ENCODE data around the gene TEKTIP1.

DNA sequence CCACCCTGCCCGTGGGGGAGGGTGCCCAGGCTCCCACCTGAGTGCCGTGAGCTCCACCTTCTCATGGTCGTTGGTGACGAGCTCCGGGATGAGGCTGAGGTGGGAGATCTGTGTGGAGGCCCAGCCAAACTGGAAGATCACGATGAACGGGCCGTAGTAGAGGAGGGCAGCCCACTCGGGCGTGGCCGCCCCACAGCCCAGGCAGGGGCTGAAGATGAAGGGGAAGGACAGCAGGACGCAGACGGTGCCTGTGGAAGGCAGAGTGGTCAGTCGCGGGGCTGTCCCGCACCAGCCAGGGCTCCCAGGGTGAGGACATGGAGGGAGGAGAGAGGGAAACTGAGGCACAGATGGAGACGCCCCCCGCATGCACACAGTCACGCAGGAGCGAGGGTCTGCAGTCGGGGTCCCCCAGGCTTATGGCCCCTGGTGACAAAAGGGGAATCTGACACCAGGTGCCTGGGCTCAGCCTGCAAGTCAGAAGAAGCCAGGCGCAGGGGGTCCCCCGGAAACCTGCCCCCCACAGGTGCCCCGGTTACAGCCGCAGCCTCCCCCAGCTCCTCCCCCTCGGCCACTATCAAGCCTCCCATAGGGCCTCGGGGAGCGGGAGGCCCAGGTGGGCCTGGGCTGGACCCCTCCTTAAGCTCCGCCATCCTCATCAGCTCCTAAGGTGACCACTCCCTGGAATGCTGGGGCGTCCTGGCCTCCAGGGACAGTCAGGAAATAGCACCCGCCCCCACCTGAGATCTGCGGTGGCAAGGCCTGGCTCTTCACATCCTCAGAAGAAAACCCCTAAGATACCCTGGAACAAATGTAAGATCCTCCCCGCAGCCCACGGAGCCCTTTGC lies 12.2 kb downstream of the TEKTIP1 start:
- TF ChIP-seq, protein P1, sequence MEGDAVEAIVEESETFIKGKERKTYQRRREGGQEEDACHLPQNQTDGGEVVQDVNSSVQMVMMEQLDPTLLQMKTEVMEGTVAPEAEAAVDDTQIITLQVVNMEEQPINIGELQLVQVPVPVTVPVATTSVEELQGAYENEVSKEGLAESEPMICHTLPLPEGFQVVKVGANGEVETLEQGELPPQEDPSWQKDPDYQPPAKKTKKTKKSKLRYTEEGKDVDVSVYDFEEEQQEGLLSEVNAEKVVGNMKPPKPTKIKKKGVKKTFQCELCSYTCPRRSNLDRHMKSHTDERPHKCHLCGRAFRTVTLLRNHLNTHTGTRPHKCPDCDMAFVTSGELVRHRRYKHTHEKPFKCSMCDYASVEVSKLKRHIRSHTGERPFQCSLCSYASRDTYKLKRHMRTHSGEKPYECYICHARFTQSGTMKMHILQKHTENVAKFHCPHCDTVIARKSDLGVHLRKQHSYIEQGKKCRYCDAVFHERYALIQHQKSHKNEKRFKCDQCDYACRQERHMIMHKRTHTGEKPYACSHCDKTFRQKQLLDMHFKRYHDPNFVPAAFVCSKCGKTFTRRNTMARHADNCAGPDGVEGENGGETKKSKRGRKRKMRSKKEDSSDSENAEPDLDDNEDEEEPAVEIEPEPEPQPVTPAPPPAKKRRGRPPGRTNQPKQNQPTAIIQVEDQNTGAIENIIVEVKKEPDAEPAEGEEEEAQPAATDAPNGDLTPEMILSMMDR (conservative IDR thresholded peaks at IDR 0.05 in 1 of 2, IDR thresholded peaks at IDR 0.05 in 1 of 2; ENCODE audit: low read depth in 1 of 2, low read length in 2 of 2), result no peak
- no peak for TF ChIP-seq EZH2 (IDR thresholded peaks at IDR 0.05; ENCODE audit: low read length, missing control alignments)
